Measurements from ENCODE around the gene ZDHHC5. TPM values are rescaled to one million over a fixed set of nuclear protein-coding genes. Genes with fewer than 3 reads are reported as not detected.
A peak's percentile ranks its signal among the peaks of the same experiment; 100 is the strongest.

The ZDHHC5 gene
- polyA plus RNA-seq (2013): 77.3 and 80.9 TPM in 2 replicates

- Histone ChIP-seq H3K4ac (ENCODE audit: low read depth, low read length) (peak within 1 kb of the TSS; percentile 46), H3K14ac (ENCODE audit: low read length) (peak within 1 kb of the TSS; percentile 87), H3K4me2 (ENCODE audit: low read length) (peak within 1 kb of the TSS; percentile 92), H2BK12ac (ENCODE audit: low read length) (no peak within 1 kb of the TSS), H4K91ac (ENCODE audit: low read depth, low read length) (peak within 1 kb of the TSS; percentile 85), H2AK5ac (ENCODE audit: low read length) (peak within 1 kb of the TSS; percentile 46), H3K36me3 (ENCODE audit: control insufficient read depth in 1 of 2, insufficient read depth in 2 of 2, low read length in 2 of 2) (peaks cover under 1 to 8% of the 10 kb centered on the region in 2 experiments), H3K4me3 (ENCODE audit: low read depth, low read length) (peak within 1 kb of the TSS; percentile 95), H3K23ac (ENCODE audit: low read length) (no peak within 1 kb of the TSS), H2BK5ac (ENCODE audit: low read depth, low read length, poor library complexity) (peak within 1 kb of the TSS; percentile 88), H3K27me3 (ENCODE audit: insufficient read depth, low read length) (no peaks in the 10 kb centered on the region), H2BK120ac (ENCODE audit: insufficient read depth, low read length, poor library complexity) (peak within 1 kb of the TSS; percentile 66), H3K9me3 (ENCODE audit: insufficient read depth, low read depth, low read length) (no peaks in the 10 kb centered on the region), H3K79me1 (ENCODE audit: low read length) (peaks cover 19% of the 10 kb centered on the region), H3K27ac (ENCODE audit: low read depth, low read length) (peak within 1 kb of the TSS; percentile 93), H3K79me2 (ENCODE audit: control insufficient read depth, insufficient read depth, low read length, poor library complexity) (peaks cover 19% of the 10 kb centered on the region), H3K4me1 (ENCODE audit: control insufficient read depth in 1 of 2, insufficient read depth in 2 of 2, low read length in 2 of 2) (peaks cover 2 to 4% of the 10 kb centered on the region in 2 experiments), H2AFZ (ENCODE audit: insufficient read depth, low read length, poor library complexity) (peak within 1 kb of the TSS; percentile 74), H3K9ac (ENCODE audit: low read length) (peak within 1 kb of the TSS; percentile 98), H3K18ac (ENCODE audit: low read length) (peak within 1 kb of the TSS; percentile 92), H4K12ac (ENCODE audit: low read depth, low read length) (peak within 1 kb of the TSS; percentile 85), H4K8ac (ENCODE audit: low read depth, low read length) (peak within 1 kb of the TSS; percentile 95)
- WGBS (ENCODE audit: extremely low coverage, insufficient coverage, insufficient read length): no CpG with 5 or more reads among the region's 96 CpGs
- DNase-seq: peak; percentile 99
Measured at GRCh38 chr11:57667736-57668433, at the start of gene ZDHHC5. Gene ZDHHC5 (plus strand): TSS chr11:57668114. CDS start chr11:57673091, 4,977 bp downstream.

GRCh38 chr11:57618438-57618837 lies 49.5 kb upstream of the ZDHHC5 start:
- no peak overlapping the region for H2BK12ac ChIP-seq (ENCODE audit: low read length)
- H4K8ac ChIP-seq (ENCODE audit: low read depth, low read length): no peak overlapping the region
- no peak overlapping the region for H3K4me3 ChIP-seq (ENCODE audit: low read depth, low read length)
- H3K18ac ChIP-seq (ENCODE audit: low read length): no peak overlapping the region
- H3K36me3 ChIP-seq (ENCODE audit: control insufficient read depth in 1 of 2, insufficient read depth in 2 of 2, low read length in 2 of 2): no peaks in the 10 kb centered on the region
- H4K91ac ChIP-seq (ENCODE audit: low read depth, low read length): no peak overlapping the region
- no peak overlapping the region for H3K9ac ChIP-seq (ENCODE audit: low read length)
- no CpG with 5 or more reads among the region's 2 CpGs for WGBS (ENCODE audit: extremely low coverage, insufficient coverage, insufficient read length)
- no peak overlapping the region for H2AK5ac ChIP-seq (ENCODE audit: low read length)
- H4K12ac ChIP-seq (ENCODE audit: low read depth, low read length): no peak overlapping the region
- H2AFZ ChIP-seq (ENCODE audit: insufficient read depth, low read length, poor library complexity): no peak overlapping the region
- H3K4ac ChIP-seq (ENCODE audit: low read depth, low read length): no peak overlapping the region
- H3K4me2 ChIP-seq (ENCODE audit: low read length): no peak overlapping the region
- no peak overlapping the region for H3K14ac ChIP-seq (ENCODE audit: low read length)
- H3K79me2 ChIP-seq (ENCODE audit: control insufficient read depth, insufficient read depth, low read length, poor library complexity): no peaks in the 10 kb centered on the region
- no peak overlapping the region for H2BK120ac ChIP-seq (ENCODE audit: insufficient read depth, low read length, poor library complexity)
- H3K23ac ChIP-seq (ENCODE audit: low read length): no peak overlapping the region
- no peak for DNase-seq
- no peak overlapping the region for H3K27ac ChIP-seq (ENCODE audit: low read depth, low read length)
- H2BK5ac ChIP-seq (ENCODE audit: low read depth, low read length, poor library complexity): no peak overlapping the region
- peaks cover 5 to 9% of the 10 kb centered on the region in 2 experiments for H3K4me1 ChIP-seq (ENCODE audit: control insufficient read depth in 1 of 2, insufficient read depth in 2 of 2, low read length in 2 of 2)
- no peaks in the 10 kb centered on the region for H3K9me3 ChIP-seq (ENCODE audit: insufficient read depth, low read depth, low read length)
- H3K79me1 ChIP-seq (ENCODE audit: low read length): no peaks in the 10 kb centered on the region
- H3K27me3 ChIP-seq (ENCODE audit: insufficient read depth, low read length): no peaks in the 10 kb centered on the region

GRCh38 chr11:57619331-57619730 lies 48.6 kb upstream of the ZDHHC5 start:
- Histone ChIP-seq H3K14ac (ENCODE audit: low read length) (no peak overlapping the region), H3K9ac (ENCODE audit: low read length) (no peak overlapping the region), H2BK12ac (ENCODE audit: low read length) (no peak overlapping the region), H3K79me1 (ENCODE audit: low read length) (no peaks in the 10 kb centered on the region), H3K23ac (ENCODE audit: low read length) (no peak overlapping the region), H3K79me2 (ENCODE audit: control insufficient read depth, insufficient read depth, low read length, poor library complexity) (no peaks in the 10 kb centered on the region), H3K27me3 (ENCODE audit: insufficient read depth, low read length) (no peaks in the 10 kb centered on the region), H2AFZ (ENCODE audit: insufficient read depth, low read length, poor library complexity) (no peak overlapping the region), H4K91ac (ENCODE audit: low read depth, low read length) (no peak overlapping the region), H3K4me1 (ENCODE audit: control insufficient read depth in 1 of 2, insufficient read depth in 2 of 2, low read length in 2 of 2) (peaks cover 5 to 9% of the 10 kb centered on the region in 2 experiments), H2BK5ac (ENCODE audit: low read depth, low read length, poor library complexity) (no peak overlapping the region), H3K36me3 (ENCODE audit: control insufficient read depth in 1 of 2, insufficient read depth in 2 of 2, low read length in 2 of 2) (no peaks in the 10 kb centered on the region), H3K18ac (ENCODE audit: low read length) (no peak overlapping the region), H2BK120ac (ENCODE audit: insufficient read depth, low read length, poor library complexity) (no peak overlapping the region), H3K27ac (ENCODE audit: low read depth, low read length) (no peak overlapping the region), H3K4me2 (ENCODE audit: low read length) (no peak overlapping the region), H3K4ac (ENCODE audit: low read depth, low read length) (no peak overlapping the region), H4K8ac (ENCODE audit: low read depth, low read length) (no peak overlapping the region), H3K4me3 (ENCODE audit: low read depth, low read length) (no peak overlapping the region), H3K9me3 (ENCODE audit: insufficient read depth, low read depth, low read length) (no peaks in the 10 kb centered on the region), H2AK5ac (ENCODE audit: low read length) (no peak overlapping the region), H4K12ac (ENCODE audit: low read depth, low read length) (no peak overlapping the region)
- WGBS (ENCODE audit: extremely low coverage, insufficient coverage, insufficient read length): no CpG with 5 or more reads among the region's 2 CpGs
- no peak for DNase-seq

- H2BK12ac ChIP-seq (ENCODE audit: low read length): no peak overlapping the region
- H4K8ac ChIP-seq (ENCODE audit: low read depth, low read length): no peak overlapping the region
- H3K4me1 ChIP-seq (ENCODE audit: control insufficient read depth in 1 of 2, insufficient read depth in 2 of 2, low read length in 2 of 2): peaks cover 5 to 9% of the 10 kb centered on the region in 2 experiments
- no peak overlapping the region for H3K4me2 ChIP-seq (ENCODE audit: low read length)
- no peak overlapping the region for H2AK5ac ChIP-seq (ENCODE audit: low read length)
- no peak overlapping the region for H3K23ac ChIP-seq (ENCODE audit: low read length)
- no peak overlapping the region for H3K4me3 ChIP-seq (ENCODE audit: low read depth, low read length)
- no peak for DNase-seq
- no peaks in the 10 kb centered on the region for H3K79me2 ChIP-seq (ENCODE audit: control insufficient read depth, insufficient read depth, low read length, poor library complexity)
- H3K14ac ChIP-seq (ENCODE audit: low read length): no peak overlapping the region
- no peak overlapping the region for H2BK5ac ChIP-seq (ENCODE audit: low read depth, low read length, poor library complexity)
- no peak overlapping the region for H3K18ac ChIP-seq (ENCODE audit: low read length)
- no peaks in the 10 kb centered on the region for H3K79me1 ChIP-seq (ENCODE audit: low read length)
- H3K36me3 ChIP-seq (ENCODE audit: control insufficient read depth in 1 of 2, insufficient read depth in 2 of 2, low read length in 2 of 2): no peaks in the 10 kb centered on the region
- no peaks in the 10 kb centered on the region for H3K9me3 ChIP-seq (ENCODE audit: insufficient read depth, low read depth, low read length)
- no peak overlapping the region for H2AFZ ChIP-seq (ENCODE audit: insufficient read depth, low read length, poor library complexity)
- no peak overlapping the region for H3K9ac ChIP-seq (ENCODE audit: low read length)
- H4K12ac ChIP-seq (ENCODE audit: low read depth, low read length): no peak overlapping the region
- no peak overlapping the region for H4K91ac ChIP-seq (ENCODE audit: low read depth, low read length)
- H2BK120ac ChIP-seq (ENCODE audit: insufficient read depth, low read length, poor library complexity): no peak overlapping the region
- H3K4ac ChIP-seq (ENCODE audit: low read depth, low read length): no peak overlapping the region
- H3K27me3 ChIP-seq (ENCODE audit: insufficient read depth, low read length): no peaks in the 10 kb centered on the region
- no peak overlapping the region for H3K27ac ChIP-seq (ENCODE audit: low read depth, low read length)
Measured at GRCh38 chr11:57620467-57620866, 47.4 kb upstream of the ZDHHC5 start.
